GM13977 (cell line): ENCODE data around the gene CYB561D1.

Source experiments
- DNase-seq: peaks from one replicate; pipeline ENCODE4 v3.0.0; 2012; ENCODE audit warnings: low spot score
- CTCF ChIP-seq: IDR thresholded peaks from 2 replicates; pipeline ENCODE4 v1.5.1; 2012; ENCODE audit warnings: mild to moderate bottlenecking, control low read depth; ENCODE audit not compliant: insufficient read depth; ENCODE audit errors: extremely low read depth, missing control alignments
- in situ Hi-C: fragments of 300-500 bp; cut with MboI; formaldehyde crosslinking; loops from one replicate; pipeline ENCODE4 v1.12.0; 2022; ENCODE audit warnings: low sequenced_read_pairs, low pct_unique_long_range_greater_than_20kb, mixed read lengths, inconsistent platforms; ENCODE audit not compliant: unreplicated experiment

The CYB561D1 gene

GRCh38 chr1:109487261-109487660 lies 6.6 kb upstream of the CYB561D1 start:
- TF ChIP-seq CTCF, result no peak
- in situ Hi-C loops, result no loop called here
- no peak for DNase-seq

- in situ Hi-C loops, result no loop called here
- TF ChIP-seq CTCF, result no peak
- DNase-seq, result no peak
These were observed 5.7 kb upstream of the CYB561D1 start for GRCh38 chr1:109488201-109488600.

GRCh38 chr1:109488696-109489095 lies 5.2 kb upstream of the CYB561D1 start:
- DNase-seq, result no peak
- no peak for TF ChIP-seq CTCF
- in situ Hi-C loops, result no loop called here

- peak; percentile 82 for TF ChIP-seq CTCF
- in situ Hi-C loops, result loop anchor here (5.0 kb wide), 1 partner anchor 42 kb away; no protein-coding TSS in a partner anchor
- peak; percentile 74 for DNase-seq
These were observed 3.6 kb upstream of the CYB561D1 start for GRCh38 chr1:109490029-109490933.

- DNase-seq, result no peak
- TF ChIP-seq CTCF, result no peak
- in situ Hi-C loops, result loop anchor here (5.0 kb wide), 1 partner anchor 41 kb away; no protein-coding TSS in a partner anchor
These were observed 3.0 kb upstream of the CYB561D1 start for GRCh38 chr1:109490934-109491302.

- DNase-seq, result no peak
- in situ Hi-C loops, result loop anchor here (5.0 kb wide), 1 partner anchor 41 kb away; no protein-coding TSS in a partner anchor
- TF ChIP-seq CTCF, result no peak
These were observed 2.5 kb upstream of the CYB561D1 start for GRCh38 chr1:109491372-109491771.
